Measurements from ENCODE around the gene PCLO.
"Not testable (repeated sequence)": the region's sequence is repeated elsewhere in the genome, so short reads cannot be mapped to it uniquely, and the experiment has no call there.

PCLO gene

DNA sequence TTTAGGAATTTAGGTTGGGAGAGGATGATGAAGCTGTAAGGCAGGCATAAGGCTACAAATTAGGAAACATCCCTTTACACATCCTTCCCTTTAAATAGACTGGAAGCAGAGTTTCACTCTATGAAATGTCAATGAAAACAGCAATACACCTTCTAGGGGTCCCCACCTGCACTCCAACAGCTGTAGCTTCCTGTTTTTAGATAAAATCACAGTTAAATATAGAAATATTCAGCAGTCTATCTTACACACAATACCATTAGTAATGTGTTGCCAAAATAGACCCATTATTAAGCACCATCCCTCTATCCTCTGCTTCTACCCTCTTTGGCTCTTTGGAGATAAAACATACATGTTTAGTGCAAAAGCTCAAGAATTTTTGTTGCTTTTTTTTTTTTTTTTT, 237.4 kb downstream of the PCLO start:
- Histone ChIP-seq H3K9ac (ENCODE audit: low read length) (no peak overlapping the region), H3K4me1 (ENCODE audit: control insufficient read depth, insufficient read depth, low read length) (no peaks in the 10 kb centered on the region), H3K27me3 (ENCODE audit: control insufficient read depth, insufficient read depth, low read length) (no peaks in the 10 kb centered on the region), H3K4me3 (ENCODE audit: low read length) (no peak overlapping the region), H3K27ac (ENCODE audit: low read depth, low read length) (no peak overlapping the region), H3K36me3 (ENCODE audit: control insufficient read depth, insufficient read depth, low read length) (no peaks in the 10 kb centered on the region)

DNA sequence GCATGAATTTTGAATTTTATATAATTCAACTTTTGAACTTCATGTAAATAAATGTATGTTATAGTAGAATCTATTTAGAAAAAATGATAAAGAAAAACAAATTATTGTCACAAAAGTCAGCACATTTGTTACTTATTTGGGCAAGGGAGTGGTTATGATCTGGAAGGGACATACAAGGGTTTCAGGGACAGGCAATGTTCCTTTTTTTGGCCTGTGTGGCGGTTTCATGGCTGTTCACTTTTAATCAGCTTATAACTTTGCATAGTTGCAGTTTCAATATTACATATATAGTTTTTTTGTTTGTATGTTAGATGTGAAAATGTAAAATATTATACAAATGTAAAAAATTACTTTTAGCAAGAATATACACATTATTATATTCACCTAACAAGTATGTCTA, 256.2 kb downstream of the PCLO start:
- Histone ChIP-seq H3K4me1 (ENCODE audit: control insufficient read depth, insufficient read depth, low read length) (no peaks in the 10 kb centered on the region), H3K27ac (ENCODE audit: low read depth, low read length) (no peak overlapping the region), H3K27me3 (ENCODE audit: control insufficient read depth, insufficient read depth, low read length) (no peaks in the 10 kb centered on the region), H3K36me3 (ENCODE audit: control insufficient read depth, insufficient read depth, low read length) (no peaks in the 10 kb centered on the region), H3K4me3 (ENCODE audit: low read length) (no peak overlapping the region), H3K9ac (ENCODE audit: low read length) (no peak overlapping the region)

DNA sequence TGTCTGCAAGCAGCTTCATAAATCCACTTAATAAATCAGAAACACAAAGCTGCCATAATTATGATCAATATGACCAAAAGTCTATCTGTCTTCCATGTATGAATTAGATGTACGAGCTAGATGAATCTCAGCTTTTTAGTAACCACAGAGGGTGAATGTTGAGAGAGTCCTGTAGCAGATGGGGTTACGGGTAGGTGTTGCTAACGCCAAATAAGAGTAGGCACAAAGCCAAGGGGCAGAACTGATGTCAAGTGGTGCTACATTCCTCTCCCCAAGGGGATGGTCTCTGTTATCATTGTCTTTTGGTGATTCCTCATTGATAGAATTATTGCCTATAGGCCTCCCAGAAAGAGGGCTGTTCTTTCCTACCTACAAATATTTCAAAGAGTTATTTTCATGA, 257.8 kb downstream of the PCLO start:
- H3K36me3 ChIP-seq (ENCODE audit: control insufficient read depth, insufficient read depth, low read length): no peaks in the 10 kb centered on the region
- H3K4me1 ChIP-seq (ENCODE audit: control insufficient read depth, insufficient read depth, low read length): no peaks in the 10 kb centered on the region
- H3K27ac ChIP-seq (ENCODE audit: low read depth, low read length): no peak overlapping the region
- no peaks in the 10 kb centered on the region for H3K27me3 ChIP-seq (ENCODE audit: control insufficient read depth, insufficient read depth, low read length)
- no peak overlapping the region for H3K9ac ChIP-seq (ENCODE audit: low read length)
- H3K4me3 ChIP-seq (ENCODE audit: low read length): no peak overlapping the region

DNA sequence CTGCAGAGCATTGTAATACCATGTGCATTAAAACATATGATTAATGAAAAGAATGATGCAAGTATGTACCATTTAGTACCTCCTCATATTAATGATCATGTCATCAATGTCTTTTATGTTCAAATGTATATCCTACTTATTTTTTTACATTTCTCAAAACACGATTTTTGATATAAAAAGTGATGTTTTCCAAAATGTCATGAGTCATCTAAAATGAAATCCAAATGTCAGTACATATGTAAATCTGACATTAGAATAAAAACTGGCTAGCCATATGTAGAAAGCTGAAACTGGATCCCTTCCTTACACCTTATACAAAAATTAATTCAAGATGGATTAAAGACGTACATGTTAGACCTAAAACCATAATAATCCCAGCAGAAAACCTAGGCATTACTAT, 261.6 kb downstream of the PCLO start:
- H3K36me3 ChIP-seq (ENCODE audit: control insufficient read depth, insufficient read depth, low read length); H3K27me3 ChIP-seq (ENCODE audit: control insufficient read depth, insufficient read depth, low read length); H3K9ac ChIP-seq (ENCODE audit: low read length); H3K4me1 ChIP-seq (ENCODE audit: control insufficient read depth, insufficient read depth, low read length); H3K27ac ChIP-seq (ENCODE audit: low read depth, low read length); H3K4me3 ChIP-seq (ENCODE audit: low read length): not testable (repeated sequence)

DNA sequence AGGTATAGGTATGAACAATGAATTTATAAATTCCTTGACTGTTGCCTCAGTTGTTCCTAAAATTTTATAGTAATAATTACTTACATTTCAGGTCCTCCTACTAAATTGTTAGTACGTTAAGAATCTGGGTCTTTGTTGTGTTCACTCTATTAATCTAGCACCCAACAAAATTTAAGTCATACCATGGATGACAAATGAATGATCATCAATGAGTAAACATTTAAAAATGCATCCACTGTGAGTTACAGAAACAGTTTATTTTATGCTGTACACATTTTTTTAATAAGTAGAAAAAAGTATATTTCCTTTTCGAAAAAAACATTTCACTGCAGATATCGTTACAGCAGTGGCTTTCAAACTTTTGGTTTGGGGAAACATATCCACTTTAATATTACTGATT, 265.2 kb downstream of the PCLO start:
- no peak overlapping the region for H3K27ac ChIP-seq (ENCODE audit: low read depth, low read length)
- H3K9ac ChIP-seq (ENCODE audit: low read length): no peak overlapping the region
- no peaks in the 10 kb centered on the region for H3K4me1 ChIP-seq (ENCODE audit: control insufficient read depth, insufficient read depth, low read length)
- H3K36me3 ChIP-seq (ENCODE audit: control insufficient read depth, insufficient read depth, low read length): no peaks in the 10 kb centered on the region
- H3K4me3 ChIP-seq (ENCODE audit: low read length): no peak overlapping the region
- H3K27me3 ChIP-seq (ENCODE audit: control insufficient read depth, insufficient read depth, low read length): no peaks in the 10 kb centered on the region

DNA sequence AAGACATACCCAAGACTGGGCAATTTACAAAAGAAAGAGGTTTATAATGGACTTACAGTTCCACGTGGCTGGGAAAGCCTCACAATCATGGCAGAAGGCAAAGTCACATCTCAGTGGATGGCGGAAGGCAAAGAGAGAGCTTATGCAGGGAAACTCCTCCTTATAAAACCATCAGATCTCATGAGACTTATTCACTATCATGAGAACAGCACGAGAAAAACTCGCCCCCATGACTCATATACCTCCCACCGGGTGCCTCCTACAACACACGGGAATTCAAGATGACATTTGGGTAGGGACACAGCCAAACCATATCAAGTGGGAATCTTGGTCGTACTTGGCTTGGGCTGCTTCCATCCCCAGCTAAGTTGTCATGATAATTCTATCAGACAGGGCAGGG, 268.3 kb downstream of the PCLO start:
- H3K9ac ChIP-seq (ENCODE audit: low read length); H3K36me3 ChIP-seq (ENCODE audit: control insufficient read depth, insufficient read depth, low read length); H3K27ac ChIP-seq (ENCODE audit: low read depth, low read length); H3K27me3 ChIP-seq (ENCODE audit: control insufficient read depth, insufficient read depth, low read length); H3K4me1 ChIP-seq (ENCODE audit: control insufficient read depth, insufficient read depth, low read length); H3K4me3 ChIP-seq (ENCODE audit: low read length): not testable (repeated sequence)

DNA sequence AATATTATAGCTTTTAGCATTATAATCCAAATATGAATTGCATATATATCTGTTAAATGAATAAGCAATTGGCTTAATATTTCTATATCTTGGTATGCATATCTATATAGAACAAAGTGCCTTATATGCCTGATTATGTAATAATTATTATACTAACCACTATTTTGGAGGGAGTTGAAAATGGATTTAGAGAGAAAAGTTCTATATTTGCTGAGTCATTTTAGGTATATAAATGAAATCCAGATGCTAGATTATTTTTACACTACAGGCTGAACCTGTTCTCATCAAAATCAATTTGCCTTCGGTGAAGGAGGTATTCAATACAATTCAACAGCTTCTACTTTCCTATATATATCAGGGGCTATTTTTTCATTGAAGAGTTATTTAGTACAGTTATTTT, 276.4 kb downstream of the PCLO start:
- no peaks in the 10 kb centered on the region for H3K36me3 ChIP-seq (ENCODE audit: control insufficient read depth, insufficient read depth, low read length)
- H3K27ac ChIP-seq (ENCODE audit: low read depth, low read length): no peak overlapping the region
- no peaks in the 10 kb centered on the region for H3K4me1 ChIP-seq (ENCODE audit: control insufficient read depth, insufficient read depth, low read length)
- H3K27me3 ChIP-seq (ENCODE audit: control insufficient read depth, insufficient read depth, low read length): no peaks in the 10 kb centered on the region
- H3K4me3 ChIP-seq (ENCODE audit: low read length): no peak overlapping the region
- H3K9ac ChIP-seq (ENCODE audit: low read length): no peak overlapping the region

DNA sequence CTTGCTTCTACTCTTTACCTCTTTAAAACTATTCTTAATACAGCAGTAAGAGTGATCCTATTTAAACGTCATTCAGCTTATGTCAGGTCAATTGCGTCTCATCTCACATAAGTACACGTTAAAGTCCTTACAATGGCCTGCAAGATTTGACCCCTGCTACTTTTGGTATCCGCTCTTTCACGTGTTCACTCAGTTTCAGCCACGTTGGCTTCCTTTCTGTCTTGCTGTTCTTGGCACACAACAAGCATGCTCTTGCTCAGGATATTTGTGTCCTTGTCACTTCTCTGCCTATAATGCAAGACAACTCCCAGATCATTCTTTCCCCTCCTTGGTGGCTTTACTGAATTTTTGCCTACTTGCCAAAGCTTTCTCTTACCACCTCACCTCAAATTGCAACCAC, 296.8 kb downstream of the PCLO start:
- no peaks in the 10 kb centered on the region for H3K4me1 ChIP-seq (ENCODE audit: control insufficient read depth, insufficient read depth, low read length)
- H3K36me3 ChIP-seq (ENCODE audit: control insufficient read depth, insufficient read depth, low read length): no peaks in the 10 kb centered on the region
- H3K27me3 ChIP-seq (ENCODE audit: control insufficient read depth, insufficient read depth, low read length): no peaks in the 10 kb centered on the region
- H3K4me3 ChIP-seq (ENCODE audit: low read length): no peak overlapping the region
- no peak overlapping the region for H3K9ac ChIP-seq (ENCODE audit: low read length)
- no peak overlapping the region for H3K27ac ChIP-seq (ENCODE audit: low read depth, low read length)

DNA sequence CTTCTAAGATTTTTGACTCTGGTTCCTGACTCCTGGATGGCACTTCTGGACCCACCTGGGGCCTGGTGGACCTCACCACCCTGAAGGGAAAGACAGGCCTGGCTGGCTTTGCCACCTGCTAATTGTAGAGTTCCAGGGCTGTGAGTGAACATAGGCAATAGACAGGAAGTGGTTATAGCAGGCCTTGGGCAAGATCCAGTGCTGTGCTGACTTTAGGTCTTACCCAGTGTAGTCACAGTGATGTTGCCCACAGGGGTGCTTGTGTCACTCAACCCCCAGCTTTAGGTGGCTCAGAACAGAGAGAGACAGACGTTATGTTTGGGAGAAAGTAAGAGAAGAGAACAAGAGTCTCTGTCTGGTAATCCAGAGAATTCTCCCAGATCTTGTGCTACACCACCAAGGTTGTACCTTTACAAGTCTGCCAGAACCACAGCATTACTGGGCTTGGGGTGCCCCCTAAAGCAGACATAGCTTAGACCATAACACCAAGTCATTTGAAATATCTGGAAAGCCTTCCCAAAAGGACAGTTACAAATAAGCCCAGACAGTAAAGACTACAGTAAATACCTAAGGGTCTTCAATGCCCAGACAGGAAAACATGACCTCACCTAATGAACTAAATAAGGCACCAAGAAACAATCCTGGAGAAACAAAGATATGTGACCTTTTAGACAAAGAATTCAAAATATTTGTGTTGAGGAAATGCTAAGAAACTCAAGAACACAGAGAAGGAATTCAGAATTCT, 303.4 kb downstream of the PCLO start:
- H3K27ac ChIP-seq (ENCODE audit: low read depth, low read length): no peak overlapping the region
- H3K9ac ChIP-seq (ENCODE audit: low read length): no peak overlapping the region
- no peaks in the 10 kb centered on the region for H3K27me3 ChIP-seq (ENCODE audit: control insufficient read depth, insufficient read depth, low read length)
- H3K4me3 ChIP-seq (ENCODE audit: low read length): no peak overlapping the region
- no peaks in the 10 kb centered on the region for H3K36me3 ChIP-seq (ENCODE audit: control insufficient read depth, insufficient read depth, low read length)
- H3K4me1 ChIP-seq (ENCODE audit: control insufficient read depth, insufficient read depth, low read length): no peaks in the 10 kb centered on the region

DNA sequence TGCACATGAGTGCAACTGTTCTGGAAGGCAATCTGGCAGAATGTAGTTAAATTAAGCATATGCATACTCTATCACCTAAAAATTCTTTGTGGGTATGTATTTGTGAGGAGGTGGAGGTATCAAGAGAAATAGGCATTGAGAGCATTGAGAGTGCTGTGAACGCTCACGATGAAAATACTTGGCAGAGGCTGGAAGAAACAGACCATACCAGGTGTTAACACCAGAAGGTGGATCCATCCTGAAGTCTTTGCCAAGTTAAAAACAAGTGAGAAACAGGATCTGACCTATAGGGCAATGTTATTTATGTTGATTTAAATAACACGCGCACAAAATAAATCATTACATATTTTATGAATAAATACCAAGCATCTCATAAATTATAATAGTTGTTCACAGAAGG, 311.6 kb downstream of the PCLO start:
- Histone ChIP-seq H3K36me3 (ENCODE audit: control insufficient read depth, insufficient read depth, low read length) (no peaks in the 10 kb centered on the region), H3K4me3 (ENCODE audit: low read length) (no peak overlapping the region), H3K4me1 (ENCODE audit: control insufficient read depth, insufficient read depth, low read length) (no peaks in the 10 kb centered on the region), H3K27me3 (ENCODE audit: control insufficient read depth, insufficient read depth, low read length) (no peaks in the 10 kb centered on the region), H3K9ac (ENCODE audit: low read length) (no peak overlapping the region), H3K27ac (ENCODE audit: low read depth, low read length) (no peak overlapping the region)

DNA sequence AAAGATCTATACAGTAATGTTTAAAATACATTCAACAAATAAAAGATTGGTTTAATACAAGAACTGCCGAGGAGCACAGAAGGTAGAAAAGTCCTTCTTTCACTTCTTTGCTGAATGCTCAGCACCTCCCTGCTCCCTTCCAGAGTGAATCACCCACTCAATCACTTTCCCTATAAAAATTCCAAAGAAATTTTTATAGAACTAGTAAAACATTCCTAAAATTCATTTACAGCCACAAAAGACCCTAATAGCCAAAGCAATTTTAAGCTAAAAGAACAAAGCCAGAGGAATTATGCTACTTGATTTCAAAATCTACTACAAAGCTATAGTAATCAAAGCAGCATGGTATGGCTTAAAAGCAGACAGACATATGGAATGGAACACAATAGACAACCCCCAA, 320.9 kb downstream of the PCLO start:
- no peak overlapping the region for H3K27ac ChIP-seq (ENCODE audit: low read depth, low read length)
- no peak overlapping the region for H3K9ac ChIP-seq (ENCODE audit: low read length)
- H3K27me3 ChIP-seq (ENCODE audit: control insufficient read depth, insufficient read depth, low read length): no peaks in the 10 kb centered on the region

DNA sequence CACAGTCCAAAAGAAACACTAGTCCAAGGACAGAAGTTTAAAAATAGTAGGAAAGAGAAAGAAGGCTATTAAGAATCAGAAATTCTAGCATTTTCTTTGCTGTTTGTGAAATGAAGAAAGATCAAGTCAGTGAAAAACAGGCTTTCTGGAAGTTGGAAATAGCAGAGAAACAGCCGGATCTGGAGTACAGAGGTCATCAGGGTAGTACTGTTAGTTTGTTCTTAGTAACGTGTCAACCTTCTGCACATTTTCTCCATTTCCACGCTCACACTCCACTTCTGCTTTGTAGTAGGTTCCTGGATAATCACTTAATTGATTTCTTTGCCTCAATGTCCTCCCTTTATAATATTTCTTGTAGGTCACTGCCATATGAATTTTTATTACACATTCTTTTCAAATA, 322.6 kb downstream of the PCLO start:
- Histone ChIP-seq H3K4me3 (ENCODE audit: low read length) (no peak overlapping the region), H3K27ac (ENCODE audit: low read depth, low read length) (no peak overlapping the region), H3K27me3 (ENCODE audit: control insufficient read depth, insufficient read depth, low read length) (no peaks in the 10 kb centered on the region), H3K9ac (ENCODE audit: low read length) (no peak overlapping the region), H3K4me1 (ENCODE audit: control insufficient read depth, insufficient read depth, low read length) (no peaks in the 10 kb centered on the region), H3K36me3 (ENCODE audit: control insufficient read depth, insufficient read depth, low read length) (no peaks in the 10 kb centered on the region)

More for the DNA sequence above, 320.9 kb downstream of the PCLO start:
- Histone ChIP-seq H3K4me3 (ENCODE audit: low read length) (no peak overlapping the region), H3K36me3 (ENCODE audit: control insufficient read depth, insufficient read depth, low read length) (no peaks in the 10 kb centered on the region), H3K4me1 (ENCODE audit: control insufficient read depth, insufficient read depth, low read length) (no peaks in the 10 kb centered on the region)

DNA sequence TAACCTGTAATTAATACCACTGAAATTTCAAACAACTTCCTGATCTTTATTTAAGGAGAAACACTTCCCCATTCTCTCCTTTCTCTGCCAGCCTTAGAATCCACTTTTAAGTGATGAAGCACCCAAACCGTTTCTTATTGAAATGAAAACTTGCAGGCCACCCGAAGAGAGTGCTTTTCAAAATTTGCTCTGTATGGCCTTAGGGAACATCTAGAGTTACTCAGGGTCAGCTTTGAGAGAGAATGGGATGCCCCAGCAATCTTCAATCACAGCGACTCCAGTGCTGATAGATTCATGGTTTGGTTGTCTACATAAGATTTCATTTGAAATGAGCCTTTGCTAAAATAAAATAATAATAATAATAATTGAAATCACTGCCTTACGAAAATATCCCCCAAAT, 323.1 kb downstream of the PCLO start:
- no peaks in the 10 kb centered on the region for H3K4me1 ChIP-seq (ENCODE audit: control insufficient read depth, insufficient read depth, low read length)

More for the DNA sequence above, 323.1 kb downstream of the PCLO start:
- Histone ChIP-seq H3K27me3 (ENCODE audit: control insufficient read depth, insufficient read depth, low read length) (no peaks in the 10 kb centered on the region), H3K9ac (ENCODE audit: low read length) (no peak overlapping the region), H3K4me3 (ENCODE audit: low read length) (no peak overlapping the region), H3K36me3 (ENCODE audit: control insufficient read depth, insufficient read depth, low read length) (no peaks in the 10 kb centered on the region), H3K27ac (ENCODE audit: low read depth, low read length) (no peak overlapping the region)
